ENCODE data around the gene PLCZ1.

DNA sequence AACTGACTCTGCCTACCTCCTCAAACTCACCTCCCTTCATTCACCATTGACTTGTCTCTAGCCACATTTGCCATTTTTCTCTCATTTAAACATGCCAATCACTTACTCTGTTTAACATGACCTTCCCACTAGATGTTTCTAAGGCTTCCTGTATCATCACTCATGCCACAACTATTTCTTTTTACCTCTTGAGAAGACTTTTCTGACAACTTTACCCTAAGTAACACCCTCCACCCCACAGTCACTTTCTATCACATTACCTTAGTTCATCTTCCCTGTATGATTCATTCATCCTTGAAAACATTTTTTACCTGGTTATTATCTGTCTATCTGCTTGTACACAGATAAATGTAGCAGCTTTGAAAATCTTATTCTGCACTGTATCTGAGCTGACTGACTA is 19.4 kb downstream of the PLCZ1 start:
- no peak for TF ChIP-seq CTCF (IDR thresholded peaks at IDR 0.05)
- no peak for TF ChIP-seq POLR2A (IDR thresholded peaks at IDR 0.05)
- no peak for TF ChIP-seq POLR2AphosphoS5 (IDR thresholded peaks at IDR 0.05)
- TF ChIP-seq EP300 (IDR thresholded peaks at IDR 0.05), result no peak

Measured in upper lobe of left lung (tissue), 4 donors.